Calu3 (cell line): ENCODE results near the gene DALRD3. TPM values are rescaled to one million over a fixed set of nuclear protein-coding genes. Genes with fewer than 3 reads are reported as not detected.
A peak's percentile ranks its signal among the peaks of the same experiment; 100 is the strongest.

ENCODE experiments used
- BruUV-seq: library from RNA; stranded (reverse); fragments of 400-500 nt; replicated peaks from 2 replicates; lab custom pipeline; 2021; lab: Mats Ljungman, UMichigan
- CTCF ChIA-PET: fragments of 300-600 bp; sonication (Branson Sonifier 250); formaldehyde crosslinking; loops from one replicate; lab custom pipeline; 2022; ENCODE audit warnings: antibody characterized with exemption; lab: Charles Lee
- DNase-seq: peaks from one replicate; pipeline ENCODE4 v3.0.0; 2022
- H3K27ac Mint-ChIP-seq: one replicate; pipeline ENCODE4 v1.8.0; 2022; ENCODE audit warnings: mixed read lengths; ENCODE audit not compliant: unreplicated experiment
- H3K27me3 Mint-ChIP-seq: one replicate; pipeline ENCODE4 v1.8.0; 2022; ENCODE audit warnings: mixed read lengths; ENCODE audit not compliant: unreplicated experiment
- H3K36me3 Mint-ChIP-seq: one replicate; pipeline ENCODE4 v1.8.0; 2022; ENCODE audit warnings: mild to moderate bottlenecking, moderate library complexity, mixed read lengths; ENCODE audit not compliant: insufficient read depth, unreplicated experiment
- H3K4me1 Mint-ChIP-seq: one replicate; pipeline ENCODE4 v1.8.0; 2022; ENCODE audit warnings: mild to moderate bottlenecking, low read depth, mixed read lengths; ENCODE audit not compliant: unreplicated experiment
- H3K4me3 Mint-ChIP-seq: one replicate; pipeline ENCODE4 v1.8.0; 2022; ENCODE audit warnings: mild to moderate bottlenecking, low read depth, moderate library complexity, mixed read lengths; ENCODE audit not compliant: unreplicated experiment
- H3K9me3 Mint-ChIP-seq: one replicate; pipeline ENCODE4 v1.8.0; 2022; ENCODE audit warnings: low read depth, mixed read lengths; ENCODE audit not compliant: unreplicated experiment
- intact Hi-C: fragments of 100-400 bp; cut with micrococcal nuclease; formaldehyde crosslinking; loops from one replicate; pipeline ENCODE4 v1.10.0; 2022; ENCODE audit not compliant: unreplicated experiment
- total RNA-seq: library from RNA; stranded (reverse); gene quantifications from 2 replicates; pipeline ENCODE4 v1.2.3, GENCODE V29; 2022
- TF ChIP-seq, protein P1 (sequence below): fragments of 200-600 bp; IDR thresholded peaks from one replicate; pipeline ENCODE4 v1.8.0; 2022; ENCODE audit warnings: antibody characterized with exemption; ENCODE audit not compliant: unreplicated experiment

The DALRD3 gene
- total RNA-seq, 1 experiment from 2014 or later: 40.9 TPM

GRCh38 chr3:49027634-49028033 is 9.3 kb upstream of the DALRD3 start:
- TF ChIP-seq, protein P1, sequence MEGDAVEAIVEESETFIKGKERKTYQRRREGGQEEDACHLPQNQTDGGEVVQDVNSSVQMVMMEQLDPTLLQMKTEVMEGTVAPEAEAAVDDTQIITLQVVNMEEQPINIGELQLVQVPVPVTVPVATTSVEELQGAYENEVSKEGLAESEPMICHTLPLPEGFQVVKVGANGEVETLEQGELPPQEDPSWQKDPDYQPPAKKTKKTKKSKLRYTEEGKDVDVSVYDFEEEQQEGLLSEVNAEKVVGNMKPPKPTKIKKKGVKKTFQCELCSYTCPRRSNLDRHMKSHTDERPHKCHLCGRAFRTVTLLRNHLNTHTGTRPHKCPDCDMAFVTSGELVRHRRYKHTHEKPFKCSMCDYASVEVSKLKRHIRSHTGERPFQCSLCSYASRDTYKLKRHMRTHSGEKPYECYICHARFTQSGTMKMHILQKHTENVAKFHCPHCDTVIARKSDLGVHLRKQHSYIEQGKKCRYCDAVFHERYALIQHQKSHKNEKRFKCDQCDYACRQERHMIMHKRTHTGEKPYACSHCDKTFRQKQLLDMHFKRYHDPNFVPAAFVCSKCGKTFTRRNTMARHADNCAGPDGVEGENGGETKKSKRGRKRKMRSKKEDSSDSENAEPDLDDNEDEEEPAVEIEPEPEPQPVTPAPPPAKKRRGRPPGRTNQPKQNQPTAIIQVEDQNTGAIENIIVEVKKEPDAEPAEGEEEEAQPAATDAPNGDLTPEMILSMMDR: no peak
- CTCF ChIA-PET: no interaction called here
- no peak for DNase-seq
- no peaks in the 10 kb centered on the region for H3K27me3 Mint-ChIP-seq
- peak overlapping the region; percentile 99 for H3K4me3 Mint-ChIP-seq
- BruUV-seq: no TSS peak
- peaks cover 84% of the 10 kb centered on the region for H3K36me3 Mint-ChIP-seq
- H3K9me3 Mint-ChIP-seq: no peaks in the 10 kb centered on the region
- H3K4me1 Mint-ChIP-seq: peaks cover 28% of the 10 kb centered on the region
- H3K27ac Mint-ChIP-seq: peak overlapping the region; percentile 99
- intact Hi-C loops: no loop called here

DNA sequence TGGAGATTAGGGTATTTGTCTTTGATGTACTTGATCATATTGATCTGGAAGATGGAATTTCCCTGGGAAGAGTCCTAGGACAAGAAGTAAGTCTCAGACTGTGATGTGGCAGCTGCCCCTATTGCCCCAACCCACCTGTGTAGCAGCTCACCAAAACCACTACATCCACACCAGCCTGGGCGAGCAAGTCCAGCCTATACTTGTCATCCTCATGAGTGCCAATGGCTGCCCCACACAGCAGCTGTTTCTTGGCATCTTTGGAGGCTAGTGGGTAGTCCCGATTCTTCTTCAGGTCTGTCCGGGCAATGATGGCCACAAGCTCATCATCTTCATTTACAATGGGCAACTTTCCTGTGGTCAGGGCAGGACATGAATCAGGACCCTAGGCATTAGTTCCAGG is 8.2 kb upstream of the DALRD3 start:
- TF ChIP-seq, protein P1: no peak
- no peak overlapping the region for H3K27ac Mint-ChIP-seq
- H3K4me3 Mint-ChIP-seq: no peak overlapping the region
- no peaks in the 10 kb centered on the region for H3K9me3 Mint-ChIP-seq
- H3K4me1 Mint-ChIP-seq: peaks cover 28% of the 10 kb centered on the region
- no TSS peak for BruUV-seq
- CTCF ChIA-PET: no interaction called here
- no peaks in the 10 kb centered on the region for H3K27me3 Mint-ChIP-seq
- no peak for DNase-seq
- intact Hi-C loops: no loop called here
- peaks cover 95% of the 10 kb centered on the region for H3K36me3 Mint-ChIP-seq

DNA sequence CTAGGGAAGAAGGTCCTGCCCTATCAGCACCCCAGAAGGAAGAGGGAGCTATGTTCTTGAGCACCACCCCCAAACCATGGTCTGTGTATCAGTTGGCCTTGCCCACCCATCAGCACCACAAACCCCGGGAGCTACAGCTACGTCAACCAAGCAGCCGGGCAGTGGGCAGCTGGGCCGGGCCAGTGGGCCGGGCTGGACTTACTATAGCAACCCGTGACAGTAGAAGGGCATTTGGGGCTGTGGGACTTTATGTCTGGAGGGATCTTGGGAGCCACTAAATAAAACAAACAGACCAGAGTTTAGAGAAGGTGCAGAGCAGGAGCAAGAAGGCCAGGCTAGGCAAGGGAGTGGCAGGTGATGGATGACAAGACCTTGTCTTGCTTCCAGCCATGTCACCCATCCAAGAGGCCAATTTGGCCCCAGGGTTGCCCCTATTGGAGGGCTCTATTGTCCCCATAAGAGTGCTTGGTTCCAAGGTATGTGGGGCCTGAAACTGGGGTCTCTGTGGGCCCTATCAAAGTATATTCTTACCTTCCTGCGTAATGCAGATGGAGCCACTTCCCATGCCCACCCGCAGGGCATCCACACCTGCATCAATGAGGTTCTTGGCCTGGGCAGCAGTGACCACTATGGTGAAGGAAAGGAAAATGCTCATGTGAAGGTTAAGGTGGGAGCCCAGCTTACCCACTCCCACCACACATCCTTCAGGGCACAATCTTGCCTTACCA is 7.6 kb upstream of the DALRD3 start:
- BruUV-seq: no TSS peak
- intact Hi-C loops: no loop called here
- TF ChIP-seq, protein P1: no peak
- Mint-ChIP-seq H3K27me3 (no peaks in the 10 kb centered on the region), H3K27ac (peak overlapping the region; percentile 29), H3K9me3 (no peaks in the 10 kb centered on the region), H3K4me1 (peaks cover 28% of the 10 kb centered on the region), H3K36me3 (peaks cover 97% of the 10 kb centered on the region), H3K4me3 (no peak overlapping the region)
- DNase-seq: no peak
- CTCF ChIA-PET: interaction anchor here (0.6 kb wide), 1 partner anchor 419 kb away, joined by 3 read pairs; no protein-coding TSS in a partner anchor

DNA sequence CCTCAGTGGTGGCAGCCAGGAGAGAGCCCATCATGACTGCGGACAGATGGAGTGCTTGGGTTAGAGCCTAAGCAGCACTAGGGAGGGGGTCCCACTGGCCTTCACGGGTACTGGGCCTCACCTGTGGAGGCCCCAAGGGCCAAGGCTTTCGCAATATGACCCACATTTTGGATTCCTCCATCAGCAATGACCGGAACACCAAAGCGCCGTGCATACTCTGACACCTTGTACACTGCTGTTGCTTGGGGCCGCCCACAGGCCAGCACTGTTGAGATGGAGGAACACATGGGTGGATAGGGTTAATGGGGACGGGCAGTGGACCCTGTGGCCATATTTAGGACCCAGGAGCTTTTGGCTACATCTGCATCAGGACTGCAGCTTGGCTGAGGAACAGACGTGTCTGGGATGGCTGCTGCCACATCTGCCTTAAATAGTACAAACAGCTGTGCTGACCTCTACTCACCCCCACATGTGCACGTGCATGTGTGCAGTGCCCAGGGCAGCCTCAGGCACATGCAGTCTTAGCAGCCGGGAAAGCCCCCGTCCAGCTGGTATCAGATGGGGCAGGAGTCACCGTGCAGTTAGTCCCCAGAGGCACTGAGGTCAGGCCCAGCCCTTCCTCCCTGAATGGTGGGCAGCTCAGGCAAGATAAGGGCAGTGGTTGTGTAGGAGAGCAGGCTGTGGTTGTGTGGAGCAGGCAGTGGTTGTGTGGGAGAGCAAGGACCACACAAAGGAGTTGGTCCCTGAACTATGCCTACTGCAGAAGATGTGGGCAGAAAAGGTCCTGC is 6.8 kb upstream of the DALRD3 start:
- CTCF ChIA-PET: interaction anchor here (0.6 kb wide), 1 partner anchor 420 kb away, joined by 3 read pairs; no protein-coding TSS in a partner anchor
- Mint-ChIP-seq H3K4me1 (peaks cover 28% of the 10 kb centered on the region), H3K9me3 (no peaks in the 10 kb centered on the region), H3K36me3 (peaks cover 97% of the 10 kb centered on the region), H3K4me3 (no peak overlapping the region), H3K27ac (peak overlapping the region; percentile 29), H3K27me3 (no peaks in the 10 kb centered on the region)
- intact Hi-C loops: no loop called here
- TF ChIP-seq, protein P1: no peak
- BruUV-seq: no TSS peak
- DNase-seq: no peak
